ACHN (cell line): ENCODE results near the gene KCNJ3.

ENCODE experiments used
- DNase-seq: peaks from one replicate; pipeline ENCODE4 v3.0.0-alpha.2; 2015
- in situ Hi-C: cut with HindIII; loops from 2 replicates; pipeline ENCODE4 v1.10.0; 2017; ENCODE audit warnings: low sequenced_read_pairs, low pct_ligation_motif_present, low pct_unique_long_range_greater_than_20kb

Gene KCNJ3, protein sequence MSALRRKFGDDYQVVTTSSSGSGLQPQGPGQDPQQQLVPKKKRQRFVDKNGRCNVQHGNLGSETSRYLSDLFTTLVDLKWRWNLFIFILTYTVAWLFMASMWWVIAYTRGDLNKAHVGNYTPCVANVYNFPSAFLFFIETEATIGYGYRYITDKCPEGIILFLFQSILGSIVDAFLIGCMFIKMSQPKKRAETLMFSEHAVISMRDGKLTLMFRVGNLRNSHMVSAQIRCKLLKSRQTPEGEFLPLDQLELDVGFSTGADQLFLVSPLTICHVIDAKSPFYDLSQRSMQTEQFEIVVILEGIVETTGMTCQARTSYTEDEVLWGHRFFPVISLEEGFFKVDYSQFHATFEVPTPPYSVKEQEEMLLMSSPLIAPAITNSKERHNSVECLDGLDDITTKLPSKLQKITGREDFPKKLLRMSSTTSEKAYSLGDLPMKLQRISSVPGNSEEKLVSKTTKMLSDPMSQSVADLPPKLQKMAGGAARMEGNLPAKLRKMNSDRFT

GRCh38 chr2:154698296-154698720 lies at the start of gene KCNJ3:
Gene KCNJ3, plus strand, starts transcription at chr2:154698695. Its CDS starts 81 bp downstream, at chr2:154698776.
- DNase-seq, result no peak
- in situ Hi-C loops, result no loop called here

DNA sequence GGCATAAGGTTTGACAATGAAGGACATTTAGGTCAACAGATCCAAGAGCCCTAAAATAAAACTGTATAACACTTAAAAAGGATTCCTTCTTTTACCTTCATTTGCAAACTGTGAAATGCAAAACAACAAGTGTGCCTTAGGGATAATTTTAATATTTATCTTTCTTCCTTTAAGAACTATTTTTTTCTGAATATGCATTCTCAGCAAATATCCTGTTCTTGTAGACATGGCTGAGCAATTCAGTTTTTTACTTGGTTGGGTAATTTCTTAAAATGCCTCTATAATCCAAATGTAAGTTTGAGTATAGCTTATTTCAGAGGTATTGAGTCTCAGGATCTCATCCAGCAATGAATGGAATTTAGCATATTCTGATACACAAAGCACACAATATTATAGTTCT lies 43.0 kb upstream of the KCNJ3 start:
- no peak for DNase-seq
- in situ Hi-C loops, result no loop called here

GRCh38 chr2:154658854-154659253 lies 39.6 kb upstream of the KCNJ3 start:
- in situ Hi-C loops, result no loop called here
- DNase-seq, result no peak

- no peak for DNase-seq
- in situ Hi-C loops, result no loop called here
These were observed 34.2 kb upstream of the KCNJ3 start for GRCh38 chr2:154664248-154664647.

DNA sequence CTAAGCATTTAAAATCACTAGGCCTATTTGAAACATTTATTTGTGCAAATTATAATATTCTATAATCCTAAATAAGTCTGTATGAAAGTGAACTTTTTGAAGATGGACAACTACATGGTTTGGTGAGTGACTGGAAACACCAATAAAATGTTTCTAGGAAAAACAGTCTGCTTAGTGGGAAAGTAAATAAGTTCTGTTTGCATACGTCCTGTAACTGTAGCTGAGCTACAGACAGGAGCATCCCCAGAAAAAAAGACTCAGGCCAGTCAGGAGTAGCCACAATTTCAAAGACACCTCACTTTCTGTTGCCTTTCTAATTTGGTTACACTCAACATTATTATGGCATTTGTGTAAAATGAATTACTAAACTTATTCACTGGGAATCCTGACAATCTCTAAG lies 28.4 kb upstream of the KCNJ3 start:
- in situ Hi-C loops, result no loop called here

DNA sequence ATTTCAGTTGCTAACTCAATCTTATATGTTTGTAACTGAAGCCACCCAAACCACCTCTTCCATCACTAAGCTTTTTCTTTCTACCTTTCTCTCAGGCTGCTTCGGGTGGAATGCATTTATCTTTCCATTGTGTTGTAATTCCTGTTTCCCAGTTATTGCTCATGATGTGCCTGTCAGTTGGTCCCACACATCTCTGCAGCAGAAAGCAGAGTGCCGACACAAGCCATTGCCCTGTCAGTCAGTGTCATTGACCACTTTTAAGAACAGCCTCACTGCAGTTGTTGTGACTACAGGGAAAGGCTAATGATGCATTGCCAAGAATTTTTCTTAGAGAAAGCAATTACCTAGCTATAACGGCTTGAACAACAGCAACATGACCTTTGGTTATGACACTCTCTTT lies 24.8 kb upstream of the KCNJ3 start:
- no peak for DNase-seq
- in situ Hi-C loops, result no loop called here

More for the DNA sequence above, 28.4 kb upstream of the KCNJ3 start:
- DNase-seq, result no peak

DNA sequence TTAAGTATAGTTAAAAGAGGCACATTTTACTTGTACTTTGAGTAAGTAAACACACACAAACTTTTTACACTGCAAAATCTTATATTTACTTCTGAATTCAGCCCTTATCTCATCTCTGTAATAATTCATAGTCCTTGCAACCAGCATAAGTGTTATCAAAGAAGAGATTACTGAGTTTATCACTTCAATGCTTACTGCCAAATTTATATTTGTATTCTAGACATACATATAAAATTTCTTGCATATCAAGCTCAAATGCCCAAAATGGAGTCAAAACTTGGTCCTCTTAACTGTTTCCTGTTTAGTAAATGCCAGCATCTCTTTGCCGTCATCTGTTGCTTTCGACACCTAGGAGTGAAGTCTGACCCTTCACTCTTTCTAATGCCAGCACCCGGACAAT lies 21.1 kb upstream of the KCNJ3 start:
- DNase-seq, result no peak
- in situ Hi-C loops, result no loop called here

DNA sequence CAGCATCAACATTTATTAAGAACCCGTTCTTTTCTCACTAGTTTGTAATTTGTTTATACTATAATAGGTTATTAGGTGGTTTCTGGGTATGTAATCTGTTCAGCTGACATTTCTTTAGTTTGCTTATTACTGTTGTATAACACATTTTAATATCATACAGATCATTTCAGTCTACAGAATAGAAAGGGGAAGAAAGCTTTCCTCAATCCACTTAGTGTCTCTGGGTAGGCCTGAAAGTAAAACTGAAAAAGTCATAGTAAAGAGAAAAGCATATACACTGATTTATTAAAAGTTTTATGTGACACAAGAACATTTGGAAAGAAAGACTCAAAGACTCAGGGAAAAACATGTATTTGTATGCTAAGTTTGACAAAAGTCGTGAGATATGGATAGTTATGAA lies 16.8 kb upstream of the KCNJ3 start:
- in situ Hi-C loops, result no loop called here
- no peak for DNase-seq

DNA sequence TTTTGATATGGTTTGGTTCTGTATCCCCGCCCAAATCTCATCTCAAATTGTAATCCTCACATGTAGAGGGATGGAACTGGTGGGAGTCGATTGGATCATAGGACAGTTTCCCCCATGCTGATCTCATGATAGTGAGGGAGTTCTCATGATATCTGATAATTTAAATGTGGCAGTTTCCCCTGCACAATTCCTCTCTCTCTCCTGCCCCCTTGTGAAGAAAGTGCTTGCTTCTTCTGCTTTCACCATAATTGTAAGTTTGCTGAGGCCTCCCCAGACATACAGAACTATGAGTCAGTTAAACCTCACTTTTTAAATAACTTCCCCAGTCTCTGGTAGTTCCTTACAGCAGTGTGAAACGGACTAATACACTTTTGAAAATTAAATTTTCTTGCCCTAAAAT lies 12.3 kb upstream of the KCNJ3 start:
- no peak for DNase-seq
- in situ Hi-C loops, result no loop called here

DNA sequence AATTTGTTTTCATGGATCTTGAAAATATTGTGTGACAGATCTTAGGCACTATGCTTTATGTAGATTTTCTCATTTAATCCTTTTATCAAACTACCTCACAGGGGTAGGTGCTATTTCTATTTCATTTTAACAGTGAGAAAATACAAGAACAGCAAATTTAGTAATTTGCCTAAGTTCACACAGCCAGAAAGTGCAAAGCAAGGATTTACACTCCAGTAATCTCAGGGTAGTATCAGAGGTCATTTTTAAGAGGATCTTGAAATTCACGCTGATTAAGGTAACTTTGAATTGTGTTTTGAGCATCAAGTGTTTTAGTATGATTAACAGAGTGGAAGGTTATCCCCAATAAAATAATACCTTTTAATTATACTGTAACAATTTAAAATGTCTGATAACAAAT lies 10.1 kb upstream of the KCNJ3 start:
- in situ Hi-C loops, result no loop called here
- no peak for DNase-seq

DNA sequence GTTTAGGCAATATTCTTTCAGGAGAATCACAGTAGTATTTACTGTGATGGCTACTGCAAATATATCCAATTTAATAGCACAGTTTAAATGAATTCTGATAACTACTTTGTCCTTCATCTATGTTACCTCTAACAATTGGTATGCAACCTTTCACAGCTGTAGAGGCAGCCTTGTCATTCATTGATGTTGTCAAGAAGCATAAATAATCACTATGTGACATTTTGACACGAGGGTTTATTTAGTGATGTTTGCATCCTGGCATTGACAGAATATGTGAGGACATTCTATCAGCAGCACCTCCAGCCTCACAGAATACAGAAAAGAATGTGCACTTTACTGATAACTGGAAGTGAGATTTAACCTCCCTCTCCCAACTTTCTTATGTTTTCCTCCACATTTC lies 9.3 kb upstream of the KCNJ3 start:
- DNase-seq, result no peak
- in situ Hi-C loops, result no loop called here

DNA sequence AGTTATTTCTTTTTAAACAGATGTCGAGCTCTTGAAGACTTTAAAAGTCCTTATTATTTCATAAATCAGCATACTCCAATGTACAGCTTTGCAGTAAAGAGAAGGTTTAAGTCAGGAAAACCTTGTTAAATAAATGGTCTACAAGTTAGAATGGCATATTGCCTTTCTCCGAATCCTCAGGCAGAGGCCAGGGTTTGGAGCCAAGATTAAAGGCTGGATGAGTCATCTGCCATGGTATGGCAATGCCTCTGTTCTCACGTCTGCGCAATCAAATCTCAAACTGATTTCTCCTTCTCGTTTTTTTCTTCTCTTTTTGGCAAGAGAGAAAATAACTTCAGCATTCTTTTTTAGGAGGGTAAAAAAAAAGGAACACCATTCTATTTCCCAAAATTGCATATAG lies 5.6 kb upstream of the KCNJ3 start:
- DNase-seq, result no peak
- in situ Hi-C loops, result no loop called here

- no peak for DNase-seq
- in situ Hi-C loops, result no loop called here
These were observed 4.7 kb upstream of the KCNJ3 start for GRCh38 chr2:154693741-154694340.

GRCh38 chr2:154694881-154695280 lies 3.6 kb upstream of the KCNJ3 start:
- no peak for DNase-seq
- in situ Hi-C loops, result no loop called here

DNA sequence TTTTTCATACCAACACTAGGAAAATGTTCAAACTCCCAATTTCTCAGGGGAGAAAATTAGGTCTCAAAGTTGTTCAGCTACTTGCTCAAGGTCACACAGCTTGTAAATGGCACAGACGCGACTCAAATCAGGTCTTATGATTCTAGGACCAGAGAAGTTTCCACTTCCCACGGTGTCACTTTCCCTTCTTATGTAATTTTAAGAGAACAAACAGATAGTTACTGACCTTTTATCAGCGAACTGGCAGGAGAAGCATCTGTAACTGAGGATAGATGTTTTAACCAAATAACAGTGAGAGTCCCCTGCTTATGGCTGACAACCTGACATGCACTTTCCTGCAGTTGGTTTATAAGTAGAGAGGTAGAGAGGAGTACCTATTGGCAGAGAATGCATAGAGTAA lies 2.1 kb upstream of the KCNJ3 start:
- in situ Hi-C loops, result no loop called here
- DNase-seq, result no peak

GRCh38 chr2:154696810-154697417 lies 1.6 kb upstream of the KCNJ3 start:
- in situ Hi-C loops, result no loop called here
- no peak for DNase-seq

- peak; percentile 6 for DNase-seq
- in situ Hi-C loops, result no loop called here
These were observed 860 bp upstream of the KCNJ3 start for GRCh38 chr2:154697418-154698252.

GRCh38 chr2:154698721-154699574 lies 453 bp downstream of the KCNJ3 start:
- in situ Hi-C loops, result no loop called here
- DNase-seq, result no peak
